Right cardiac atrium (tissue), 5 donors: ENCODE results near the gene BST2. TPM values are rescaled to one million over a fixed set of nuclear protein-coding genes. Genes with fewer than 3 reads are reported as not detected.

Source experiments
- ATAC-seq, 2 donors: fragments of 200-7000 bp; cut with Tn5 transposase; one replicate each; pipeline versions ENCODE4 v1.8.0 to v1.9.1; 2020; ENCODE audit warnings: moderate library complexity in 2 of 2, mild to moderate bottlenecking in 1 of 2
- DNase-seq, 3 donors: peaks; one replicate each; pipeline ENCODE4 v3.0.0-alpha.2; 2020
- H3K27ac ChIP-seq: one replicate; pipeline ENCODE4 v1.5.1; 2013; ENCODE audit warnings: mild to moderate bottlenecking, low read length, control low read depth, moderate library complexity
- H3K27me3 ChIP-seq: one replicate; pipeline ENCODE4 v1.6.1; 2013; ENCODE audit not compliant: control insufficient read depth, insufficient read depth
- H3K4me1 ChIP-seq: one replicate; pipeline ENCODE4 v1.6.1; 2013; ENCODE audit warnings: low read length; ENCODE audit not compliant: control insufficient read depth, insufficient read depth
- H3K4me3 ChIP-seq: one replicate; pipeline ENCODE4 v1.5.1; 2013; ENCODE audit warnings: low read length, control low read depth
- H3K9me3 ChIP-seq: one replicate; pipeline ENCODE4 v1.6.1; 2013; ENCODE audit warnings: low read length; ENCODE audit not compliant: control insufficient read depth
- WGBS: extraction: QIAGEN DNeasy Blood & Tissue Kit; methylation state at CpG from one replicate; pipeline ENCODE4 v1.1.7; 2013; 5-methylcytosine and 5-hydroxymethylcytosine counted together
- intact Hi-C, 4 donors: fragments of 100-400 bp; cut with DNase I; formaldehyde crosslinking; loops; one replicate each; pipeline versions ENCODE4 v1.11.0 to v1.14.0; 2022 to 2023
- polyA plus RNA-seq: library from polyadenylated mRNA; stranded (reverse); fragments of 200-250 nt; gene quantifications from one replicate; pipeline ENCODE4 v1.2.3, GENCODE V29; 2013
- total RNA-seq, 4 donors: library from RNA; stranded (reverse); fragmentation: NEBNext Ultra II Directional; extraction: Animal tissue kit (Norgen Biotek cat#: 25700); gene quantifications; one replicate each; pipeline ENCODE4 v1.2.1, GENCODE V29; 2021
- donor health status: healthy with polysubstance abuse.
- donor health status: DM: no; HTN: yes; CAD: no.
- donor health status: DM: no; HTN: no; CAD: no.
- donor health status: DM: no; HTN: yes; CAD: no; lungs with severe emphysema.
- donor health status: DM: yes; HTN: yes; CAD: no.

Gene BST2
- total and polyA plus RNA-seq, 5 donors, result 32.3 to 56.3 (median 43.9) TPM

GRCh38 chr19:17436874-17437267, 31.4 kb upstream of the BST2 start:
- no peaks in the 10 kb centered on the region for H3K27me3 ChIP-seq
- DNase-seq, result no peak
- no peaks in the 10 kb centered on the region for H3K4me1 ChIP-seq
- no peaks in the 10 kb centered on the region for H3K9me3 ChIP-seq
- H3K27ac ChIP-seq, result no peak overlapping the region
- no peak overlapping the region for H3K4me3 ChIP-seq
- WGBS, result 88% methylated on average over 7 of the region's 7 CpGs
- no peak for ATAC-seq
- intact Hi-C loops, result no loop called here

DNA sequence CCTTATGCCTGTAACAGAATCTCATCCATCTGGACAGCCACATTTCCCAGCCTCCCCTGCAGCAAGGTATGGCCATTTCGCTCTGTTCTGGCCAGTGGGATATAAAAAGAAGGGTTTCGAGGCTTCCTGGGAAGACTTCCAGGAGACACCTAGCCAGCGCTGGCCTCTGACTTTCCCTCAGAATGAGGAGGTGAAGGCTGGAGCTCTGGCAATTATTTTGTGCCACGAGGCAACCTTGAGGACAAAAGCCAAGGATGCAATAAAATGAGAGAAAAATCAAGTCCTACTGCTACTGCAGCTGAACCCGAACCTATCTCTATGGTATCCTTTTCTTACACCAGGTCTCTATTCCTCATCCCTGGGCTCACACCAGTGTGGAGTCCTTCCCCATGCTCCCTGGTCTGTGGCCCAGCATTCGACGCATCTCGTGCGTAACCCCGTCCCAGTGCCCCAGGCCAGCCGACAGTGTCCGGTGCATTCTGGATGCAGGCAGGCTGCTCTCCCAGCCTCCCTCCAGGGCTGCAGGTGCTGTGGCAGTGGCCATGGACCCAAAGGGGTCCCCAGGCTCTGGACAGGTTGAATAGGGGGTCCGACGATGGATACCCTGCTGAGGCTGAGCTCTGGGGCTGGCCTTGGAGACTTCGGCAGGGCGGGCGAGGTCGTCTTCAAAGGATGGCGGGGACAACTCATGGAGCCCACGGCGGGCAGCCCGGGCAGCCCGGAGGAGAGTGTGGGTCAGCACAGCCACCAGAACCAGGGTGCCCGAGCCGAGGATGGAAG, 30.9 kb upstream of the BST2 start:
- peak in 1 of 3 donors; percentile 37 for DNase-seq
- Histone ChIP-seq H3K4me3 (no peak overlapping the region), H3K27me3 (no peaks in the 10 kb centered on the region), H3K4me1 (no peaks in the 10 kb centered on the region), H3K9me3 (no peaks in the 10 kb centered on the region), H3K27ac (no peak overlapping the region)
- ATAC-seq, result no peak
- intact Hi-C loops, result no loop called here
- 96% methylated on average over 25 of the region's 25 CpGs for WGBS

DNA sequence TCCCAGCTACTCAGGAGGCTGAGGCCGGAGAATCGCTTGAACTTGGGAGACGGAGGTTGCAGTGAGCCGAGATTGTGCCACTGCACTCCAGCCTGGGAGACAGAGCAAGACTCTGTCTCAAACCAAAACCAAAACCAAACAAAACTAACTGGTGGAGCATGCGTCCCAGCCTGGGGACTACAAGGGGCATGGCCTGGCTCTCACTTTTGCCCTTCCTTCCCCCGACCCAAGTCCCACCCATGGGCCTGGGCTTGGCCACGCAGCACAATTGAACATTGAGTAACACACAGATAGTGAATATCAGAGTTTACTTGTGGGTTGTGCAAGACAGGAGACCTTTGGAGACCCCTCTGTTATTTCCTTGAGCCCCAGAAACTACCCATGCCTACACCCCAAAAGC, 29.8 kb upstream of the BST2 start:
- intact Hi-C loops, result no loop called here
- Histone ChIP-seq H3K9me3 (no peaks in the 10 kb centered on the region), H3K4me1 (no peaks in the 10 kb centered on the region), H3K4me3 (no peak overlapping the region), H3K27ac (no peak overlapping the region), H3K27me3 (no peaks in the 10 kb centered on the region)
- DNase-seq (no peak), ATAC-seq (no peak)
- 81% methylated on average over 7 of the region's 7 CpGs for WGBS

DNA sequence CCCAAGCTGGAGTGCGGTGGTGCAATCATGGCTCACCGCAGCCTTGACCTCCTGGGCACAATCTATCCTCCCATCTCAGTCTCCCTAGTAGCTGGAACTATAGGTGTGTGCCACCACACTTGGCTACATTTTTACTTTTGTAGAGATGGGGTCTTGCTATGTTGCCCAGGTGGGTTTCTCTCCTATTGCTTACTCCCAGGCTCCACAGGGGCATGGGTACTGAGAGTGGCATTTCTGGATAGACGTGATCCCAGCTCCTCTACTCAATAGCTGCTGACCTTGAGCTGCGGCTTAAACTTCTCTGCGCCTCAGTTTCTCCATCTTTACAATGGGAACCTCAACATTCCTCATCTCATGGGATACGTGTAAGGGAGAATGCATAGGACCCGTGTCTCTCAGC, 26.0 kb upstream of the BST2 start:
- no peak for ATAC-seq

GRCh38 chr19:17429641-17430113, 24.2 kb upstream of the BST2 start:
- WGBS, result 60% methylated on average over 17 of the region's 17 CpGs
- intact Hi-C loops, result no loop called here
- Histone ChIP-seq H3K4me1 (no peaks in the 10 kb centered on the region), H3K9me3 (no peaks in the 10 kb centered on the region), H3K4me3 (no peak overlapping the region), H3K27ac (no peak overlapping the region), H3K27me3 (no peaks in the 10 kb centered on the region)
- DNase-seq (no peak), ATAC-seq (no peak)

More for the DNA sequence above, 26.0 kb upstream of the BST2 start:
- WGBS, result 92% methylated on average over 7 of the region's 7 CpGs
- H3K4me1 ChIP-seq, result no peaks in the 10 kb centered on the region
- DNase-seq, result no peak
- H3K27ac ChIP-seq, result no peak overlapping the region
- no peaks in the 10 kb centered on the region for H3K27me3 ChIP-seq
- no peaks in the 10 kb centered on the region for H3K9me3 ChIP-seq
- intact Hi-C loops, result no loop called here
- no peak overlapping the region for H3K4me3 ChIP-seq

- Histone ChIP-seq H3K27me3 (no peaks in the 10 kb centered on the region), H3K27ac (no peak overlapping the region), H3K4me3 (no peak overlapping the region), H3K4me1 (no peaks in the 10 kb centered on the region), H3K9me3 (no peaks in the 10 kb centered on the region)
- intact Hi-C loops, result no loop called here
- WGBS, result 24% methylated on average over 27 of the region's 27 CpGs
- DNase-seq (peak; percentile 63 to 83 (median 75)), ATAC-seq (peak; percentile 36 to 43)
These were observed 19.4 kb upstream of the BST2 start for GRCh38 chr19:17424743-17425365.

GRCh38 chr19:17423429-17424208, 18.2 kb upstream of the BST2 start:
- H3K4me3 ChIP-seq, result no peak overlapping the region
- H3K27ac ChIP-seq, result no peak overlapping the region

DNA sequence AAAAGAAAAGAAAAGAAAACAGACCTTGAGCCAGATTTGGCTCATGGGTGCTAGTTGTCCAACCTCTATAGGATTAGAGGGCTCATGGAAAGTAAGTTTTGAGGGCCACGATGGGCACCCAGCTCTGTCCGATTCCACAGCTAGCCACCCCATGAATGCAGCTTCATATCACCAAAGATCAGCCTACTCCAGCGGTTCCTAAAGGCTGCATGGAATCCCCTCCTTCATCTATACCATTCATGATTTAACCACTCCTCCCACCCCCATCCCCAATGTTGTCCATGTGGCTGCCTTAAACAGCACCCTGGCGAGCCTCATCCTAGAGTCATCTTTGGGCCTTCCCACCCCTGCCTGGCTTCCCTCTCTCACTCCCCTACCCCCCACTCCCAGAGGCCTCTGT, 16.5 kb upstream of the BST2 start:
- H3K9me3 ChIP-seq, result no peaks in the 10 kb centered on the region
- WGBS, result 98% methylated on average over 4 of the region's 4 CpGs
- no peak overlapping the region for H3K4me3 ChIP-seq
- no peaks in the 10 kb centered on the region for H3K27me3 ChIP-seq
- H3K4me1 ChIP-seq, result no peaks in the 10 kb centered on the region
- no peak overlapping the region for H3K27ac ChIP-seq
- intact Hi-C loops, result no loop called here
- ATAC-seq, result no peak
- no peak for DNase-seq

More at GRCh38 chr19:17423429-17424208, 18.2 kb upstream of the BST2 start:
- DNase-seq (peak in 1 of 3 donors; percentile 53), ATAC-seq (no peak)
- H3K27me3 ChIP-seq, result no peaks in the 10 kb centered on the region
- H3K9me3 ChIP-seq, result no peaks in the 10 kb centered on the region
- H3K4me1 ChIP-seq, result no peaks in the 10 kb centered on the region
- WGBS, result 92% methylated on average over 20 of the region's 20 CpGs
- intact Hi-C loops, result no loop called here

DNA sequence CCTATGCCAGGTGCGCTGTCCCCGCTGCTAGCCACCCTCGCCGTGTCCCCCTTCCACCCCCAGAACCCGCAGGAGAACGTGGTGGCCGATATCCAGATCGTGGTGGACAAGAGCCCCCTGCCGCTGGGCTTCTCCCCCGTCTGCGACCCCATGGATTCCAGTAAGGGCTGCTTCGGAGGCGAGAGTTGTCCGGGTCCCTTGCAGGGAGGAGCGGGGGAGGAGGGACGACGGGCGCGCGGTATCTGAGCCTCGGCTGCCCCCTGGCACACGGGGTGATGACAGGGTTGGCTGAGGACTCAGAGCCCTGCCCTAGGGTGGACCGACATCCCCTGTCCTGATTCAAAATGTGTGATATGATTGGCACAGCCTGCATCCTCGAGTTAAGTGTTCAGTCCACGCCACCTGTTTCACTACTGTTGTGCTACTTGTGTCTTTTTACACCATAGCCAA, 15.1 kb upstream of the BST2 start:
- intact Hi-C loops, result no loop called here
- WGBS, result 4% methylated on average over 25 of the region's 25 CpGs
- Histone ChIP-seq H3K4me3 (peak overlapping the region; percentile 59), H3K27ac (no peak overlapping the region), H3K27me3 (no peaks in the 10 kb centered on the region), H3K4me1 (no peaks in the 10 kb centered on the region), H3K9me3 (no peaks in the 10 kb centered on the region)
- peak; percentile 60 to 78 (median 78) for DNase-seq
- peak; percentile 53 to 61 for ATAC-seq

GRCh38 chr19:17419621-17420474, 14.4 kb upstream of the BST2 start, which contains the start of gene MVB12A:
Gene MVB12A (plus strand): TSS chr19:17420047. CDS start chr19:17420136, 89 bp downstream.
- Histone ChIP-seq H3K27me3 (no peaks in the 10 kb centered on the region), H3K4me3 (peak within 1 kb of the TSS; percentile 59), H3K27ac (peak within 1 kb of the TSS; percentile 75), H3K4me1 (no peaks in the 10 kb centered on the region), H3K9me3 (no peaks in the 10 kb centered on the region)
- peak; percentile 97 to 99 for ATAC-seq
- WGBS, result under 1% methylated on average over 85 of the region's 85 CpGs
- intact Hi-C loops, result no loop called here
- peak; percentile 98 to 99 (median 99) for DNase-seq
